Mononuclear cell (primary cell): ENCODE measurements around the gene CHEK2. TPM values are rescaled to one million over a fixed set of nuclear protein-coding genes. Genes with fewer than 3 reads are reported as not detected.
"Not testable (repeated sequence)": the region's sequence is repeated elsewhere in the genome, so short reads cannot be mapped to it uniquely, and the experiment has no call there.

ENCODE experiments used
- H3K27me3 ChIP-seq: 2 replicates; pipeline ENCODE4 v1.6.0; 2011; ENCODE audit warnings: low read length, control low read depth; ENCODE audit not compliant: insufficient read depth
- H3K4me1 ChIP-seq: 2 replicates; pipeline ENCODE4 v1.5.1; 2011; ENCODE audit warnings: mild to moderate bottlenecking, low read length, control low read depth; ENCODE audit not compliant: insufficient read depth
- H3K4me3 ChIP-seq: 2 replicates; pipeline ENCODE4 v1.5.1; 2011; ENCODE audit warnings: mild to moderate bottlenecking, low read length, moderate library complexity
- H3K9me3 ChIP-seq: 2 replicates; pipeline ENCODE4 v1.5.1; 2011; ENCODE audit warnings: low read depth, mild to moderate bottlenecking, control low read depth, low read length
- total RNA-seq: library from RNA; depleted of rRNA; stranded (reverse); fragments of >200 nt; gene quantifications from one replicate; pipeline ENCODE4 v1.2.3, GENCODE V29; 2012

Gene CHEK2
- total RNA-seq, 1 donor, result 5.1 TPM

- H3K27me3 ChIP-seq, result no peaks in the 10 kb centered on the region
- H3K4me1 ChIP-seq, result no peaks in the 10 kb centered on the region
- H3K4me3 ChIP-seq, result no peak overlapping the region
- H3K9me3 ChIP-seq, result no peaks in the 10 kb centered on the region
Observed at GRCh38 chr22:28718044-28718443, 23.6 kb downstream of the CHEK2 start.

DNA sequence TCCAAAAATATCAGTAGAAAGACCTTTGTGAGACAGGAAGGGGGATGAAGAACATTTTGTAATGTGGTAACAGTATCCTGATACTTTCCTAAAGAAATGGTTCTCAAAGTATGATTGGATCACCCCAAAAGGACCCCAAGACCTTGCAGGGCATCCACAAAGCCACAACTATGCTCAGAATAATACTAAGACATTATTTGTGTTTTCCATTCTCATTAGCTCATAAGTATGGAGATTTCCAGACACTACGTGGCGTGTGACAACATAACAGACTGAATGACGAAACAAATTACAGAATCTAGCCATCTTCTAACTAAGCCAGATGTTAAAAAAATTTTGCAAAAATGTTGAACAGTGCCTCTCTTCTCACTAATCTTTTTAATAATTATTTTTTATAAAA, 24.9 kb downstream of the CHEK2 start:
- Histone ChIP-seq H3K9me3 (no peaks in the 10 kb centered on the region), H3K4me3 (no peak overlapping the region), H3K4me1 (no peaks in the 10 kb centered on the region), H3K27me3 (no peaks in the 10 kb centered on the region)

- H3K4me1 ChIP-seq, result no peaks in the 10 kb centered on the region
- no peaks in the 10 kb centered on the region for H3K27me3 ChIP-seq
- no peaks in the 10 kb centered on the region for H3K9me3 ChIP-seq
- H3K4me3 ChIP-seq, result no peak overlapping the region
Observed at GRCh38 chr22:28715611-28716010, 26.0 kb downstream of the CHEK2 start.

- H3K4me3 ChIP-seq, result no peak overlapping the region
- H3K9me3 ChIP-seq, result no peaks in the 10 kb centered on the region
- no peaks in the 10 kb centered on the region for H3K27me3 ChIP-seq
- no peaks in the 10 kb centered on the region for H3K4me1 ChIP-seq
Observed at GRCh38 chr22:28714043-28714628, 27.5 kb downstream of the CHEK2 start.

DNA sequence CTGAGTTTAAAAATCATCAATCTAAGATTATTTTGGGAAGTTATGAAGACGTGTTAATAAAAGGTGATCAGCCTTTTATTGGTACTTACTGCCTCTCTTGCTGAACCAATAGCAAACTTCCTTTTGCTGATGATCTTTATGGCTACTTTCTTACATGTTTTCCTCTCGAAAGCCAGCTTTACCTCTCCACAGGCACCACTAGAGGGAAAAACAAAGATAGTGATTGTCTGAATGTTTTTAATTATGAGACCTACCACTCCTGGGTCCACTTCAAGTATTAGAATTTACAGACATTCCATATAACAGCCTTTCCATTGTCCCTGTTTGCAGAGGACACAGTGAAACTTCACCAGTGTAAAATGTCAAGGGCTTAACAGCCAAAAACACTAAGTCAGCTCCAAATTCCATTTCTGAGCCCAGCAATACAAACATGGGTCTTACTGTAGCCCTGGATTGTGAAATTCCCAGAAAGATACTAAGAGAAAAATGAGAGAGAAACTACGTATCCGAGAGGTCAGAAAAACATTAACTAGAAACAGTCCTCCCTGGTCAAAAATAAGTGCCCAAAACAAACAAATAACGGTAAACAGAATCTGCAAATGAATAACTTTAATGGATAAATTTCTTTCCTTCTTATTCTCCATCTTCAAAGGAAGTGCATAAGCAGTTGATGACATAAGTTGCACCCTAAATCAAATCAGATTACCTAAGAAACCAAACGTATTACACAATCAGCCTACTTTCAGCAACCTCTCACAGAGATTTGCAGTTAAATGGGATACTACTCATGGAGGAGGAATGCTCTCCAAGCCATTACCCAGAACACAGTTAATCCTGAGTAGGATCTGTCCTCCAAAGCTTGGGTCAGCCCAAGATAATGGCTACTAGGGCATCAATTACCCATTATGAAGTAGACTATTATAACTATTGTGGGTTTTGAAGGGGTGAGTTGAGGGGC, 29.5 kb downstream of the CHEK2 start:
- Histone ChIP-seq H3K27me3 (no peaks in the 10 kb centered on the region), H3K4me1 (no peaks in the 10 kb centered on the region), H3K4me3 (no peak overlapping the region), H3K9me3 (no peaks in the 10 kb centered on the region)

GRCh38 chr22:28711341-28711740, 30.3 kb downstream of the CHEK2 start:
- Histone ChIP-seq H3K4me1 (peaks cover 1% of the 10 kb centered on the region), H3K9me3 (no peaks in the 10 kb centered on the region), H3K27me3 (no peaks in the 10 kb centered on the region), H3K4me3 (no peak overlapping the region)

DNA sequence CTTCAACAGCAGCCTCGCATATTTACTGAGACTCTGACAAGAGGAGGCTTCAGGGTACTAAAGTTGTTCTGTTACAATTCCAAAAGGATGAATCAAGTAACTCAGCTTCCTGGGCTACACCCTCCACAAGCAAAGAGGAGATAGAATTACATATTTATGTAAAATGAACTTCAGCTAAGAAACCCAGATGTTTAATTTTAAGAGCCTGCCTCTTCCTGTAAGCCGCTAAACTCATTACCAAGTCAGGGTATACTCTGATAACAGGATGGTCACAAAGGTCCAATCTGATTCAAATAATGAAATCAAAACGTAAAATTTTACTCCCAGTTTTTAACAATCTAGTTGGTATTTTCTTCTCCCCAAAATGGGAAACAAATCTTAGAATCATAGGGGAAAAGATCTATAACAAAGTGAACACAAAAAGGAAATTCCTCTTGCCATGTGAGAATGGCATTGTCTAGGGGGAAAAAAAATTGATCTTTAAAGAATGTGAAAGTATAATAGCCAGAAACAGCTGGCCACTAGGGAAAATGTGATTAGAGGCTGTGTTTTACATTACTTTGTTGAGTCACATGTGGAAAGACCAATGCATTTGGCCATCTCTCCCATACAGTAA, 30.9 kb downstream of the CHEK2 start:
- Histone ChIP-seq H3K27me3 (no peaks in the 10 kb centered on the region), H3K9me3 (no peaks in the 10 kb centered on the region), H3K4me1 (peaks cover 6% of the 10 kb centered on the region), H3K4me3 (no peak overlapping the region)

DNA sequence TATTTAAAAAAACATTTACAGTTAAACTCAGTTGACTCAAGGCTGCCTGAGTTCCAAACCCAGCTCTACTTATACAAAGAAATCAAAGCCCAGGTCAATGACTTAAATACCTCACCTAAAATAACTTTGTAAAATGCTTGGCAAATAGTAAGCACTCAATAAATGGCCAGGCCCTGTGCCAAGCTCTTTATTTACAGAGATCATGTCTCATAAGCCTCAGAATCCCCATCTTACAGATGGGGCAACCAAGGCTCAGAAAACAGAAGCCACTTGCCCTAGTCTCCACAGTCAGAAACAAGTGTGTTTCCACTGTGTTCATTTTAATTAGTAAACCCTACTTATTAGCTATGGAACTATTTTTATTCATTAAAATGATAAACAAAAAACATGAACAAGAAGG, 31.5 kb downstream of the CHEK2 start:
- Histone ChIP-seq H3K4me1 (peaks cover 6% of the 10 kb centered on the region), H3K9me3 (no peaks in the 10 kb centered on the region), H3K27me3 (no peaks in the 10 kb centered on the region)

GRCh38 chr22:28706845-28707244, 34.8 kb downstream of the CHEK2 start:
- H3K4me3 ChIP-seq, result no peak overlapping the region

More for the DNA sequence above, 31.5 kb downstream of the CHEK2 start:
- no peak overlapping the region for H3K4me3 ChIP-seq

GRCh38 chr22:28703436-28703835, 38.2 kb downstream of the CHEK2 start:
- H3K27me3 ChIP-seq, result no peaks in the 10 kb centered on the region
- no peak overlapping the region for H3K4me3 ChIP-seq
- H3K9me3 ChIP-seq, result no peaks in the 10 kb centered on the region

More at GRCh38 chr22:28706845-28707244, 34.8 kb downstream of the CHEK2 start:
- H3K4me1 ChIP-seq, result peaks cover 6% of the 10 kb centered on the region
- H3K27me3 ChIP-seq, result no peaks in the 10 kb centered on the region
- no peaks in the 10 kb centered on the region for H3K9me3 ChIP-seq

DNA sequence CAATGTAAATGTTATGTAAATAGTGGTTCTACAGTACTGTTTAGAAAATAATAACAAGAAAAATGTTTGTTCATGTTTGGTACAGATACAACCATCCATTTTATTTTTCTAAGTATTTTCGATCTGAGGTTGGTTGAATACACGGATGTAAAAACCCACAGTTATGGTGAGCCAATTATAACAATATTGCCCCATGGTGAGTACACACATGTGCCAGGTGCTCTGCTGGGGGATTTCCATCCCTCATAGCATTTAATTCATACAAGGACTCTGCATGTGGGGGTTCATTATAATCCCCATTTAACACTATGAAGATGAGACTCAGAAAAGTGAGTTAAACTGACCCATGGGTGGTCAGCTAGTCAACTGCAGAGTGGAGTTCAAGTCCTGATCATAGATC, 38.7 kb downstream of the CHEK2 start:
- H3K27me3 ChIP-seq, result no peaks in the 10 kb centered on the region
- no peaks in the 10 kb centered on the region for H3K9me3 ChIP-seq
- H3K4me3 ChIP-seq, result no peak overlapping the region
- peaks cover 6% of the 10 kb centered on the region for H3K4me1 ChIP-seq

More at GRCh38 chr22:28703436-28703835, 38.2 kb downstream of the CHEK2 start:
- H3K4me1 ChIP-seq, result peaks cover 6% of the 10 kb centered on the region

- not testable (repeated sequence) for H3K27me3 ChIP-seq, H3K4me3 ChIP-seq, H3K4me1 ChIP-seq, H3K9me3 ChIP-seq
Observed at GRCh38 chr22:28693041-28693760, 48.4 kb downstream of the CHEK2 start.

DNA sequence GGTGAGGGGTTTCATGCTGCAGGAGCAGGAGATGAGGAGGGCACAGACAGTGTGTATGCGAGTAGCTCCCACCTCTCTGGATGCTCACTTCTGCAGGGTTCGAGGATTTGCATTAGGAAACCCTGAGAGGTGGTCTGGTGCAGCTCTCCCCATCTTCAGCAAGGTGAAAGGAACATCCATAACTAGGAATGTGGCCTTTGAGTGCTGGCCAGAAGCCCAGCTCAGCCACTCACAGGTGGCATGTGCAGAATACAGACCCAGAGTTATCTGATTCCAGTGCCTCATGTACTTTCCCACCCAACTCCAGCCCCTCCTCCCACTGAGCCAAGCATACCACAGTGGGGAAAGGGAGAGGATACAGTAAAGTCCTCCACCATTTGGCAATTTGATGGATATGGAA, 51.8 kb downstream of the CHEK2 start:
- not testable (repeated sequence) for H3K9me3 ChIP-seq

GRCh38 chr22:28682966-28683365, 58.7 kb downstream of the CHEK2 start:
- H3K4me1 ChIP-seq, H3K9me3 ChIP-seq, H3K4me3 ChIP-seq: not testable (repeated sequence)
- H3K27me3 ChIP-seq, result peaks cover 20% of the 10 kb centered on the region

More for the DNA sequence above, 51.8 kb downstream of the CHEK2 start:
- H3K4me3 ChIP-seq, H3K4me1 ChIP-seq, H3K27me3 ChIP-seq: not testable (repeated sequence)
